ENCODE results near the gene ACSF2.

The ACSF2 gene

GRCh38 chr17:50452630-50453300, 26.7 kb downstream of the ACSF2 start:
- no peaks in the 10 kb centered on the region for H3K27me3 ChIP-seq (ENCODE audit: insufficient read depth, low read length)
- H3K9me3 ChIP-seq (ENCODE audit: low read length) = no peaks in the 10 kb centered on the region
- H3K4me1 ChIP-seq (ENCODE audit: insufficient read depth, low read length) = no peaks in the 10 kb centered on the region
- no peak overlapping the region for H2AFZ ChIP-seq (ENCODE audit: low read depth, low read length)
- no peaks in the 10 kb centered on the region for H3K36me3 ChIP-seq (ENCODE audit: insufficient read depth, low read length)
- no peak overlapping the region for H3K4me3 ChIP-seq (ENCODE audit: low read length)

- Histone ChIP-seq H3K36me3 (ENCODE audit: insufficient read depth, low read length) (no peaks in the 10 kb centered on the region), H3K4me3 (ENCODE audit: low read length) (no peak overlapping the region), H3K4me1 (ENCODE audit: insufficient read depth, low read length) (no peaks in the 10 kb centered on the region), H2AFZ (ENCODE audit: low read depth, low read length) (no peak overlapping the region), H3K9me3 (ENCODE audit: low read length) (no peaks in the 10 kb centered on the region), H3K27me3 (ENCODE audit: insufficient read depth, low read length) (no peaks in the 10 kb centered on the region)
These were observed 27.9 kb downstream of the ACSF2 start for GRCh38 chr17:50453901-50454300.

GRCh38 chr17:50457621-50458020, 31.6 kb downstream of the ACSF2 start:
- Histone ChIP-seq H3K36me3 (ENCODE audit: insufficient read depth, low read length) (no peaks in the 10 kb centered on the region), H3K9me3 (ENCODE audit: low read length) (no peaks in the 10 kb centered on the region), H3K4me3 (ENCODE audit: low read length) (no peak overlapping the region), H3K27me3 (ENCODE audit: insufficient read depth, low read length) (peaks cover 2% of the 10 kb centered on the region), H2AFZ (ENCODE audit: low read depth, low read length) (no peak overlapping the region), H3K4me1 (ENCODE audit: insufficient read depth, low read length) (no peaks in the 10 kb centered on the region)

GRCh38 chr17:50458270-50458669, 32.3 kb downstream of the ACSF2 start:
- no peaks in the 10 kb centered on the region for H3K36me3 ChIP-seq (ENCODE audit: insufficient read depth, low read length)
- no peaks in the 10 kb centered on the region for H3K4me1 ChIP-seq (ENCODE audit: insufficient read depth, low read length)
- H2AFZ ChIP-seq (ENCODE audit: low read depth, low read length) = no peak overlapping the region
- H3K27me3 ChIP-seq (ENCODE audit: insufficient read depth, low read length) = peaks cover 2% of the 10 kb centered on the region
- no peaks in the 10 kb centered on the region for H3K9me3 ChIP-seq (ENCODE audit: low read length)
- no peak overlapping the region for H3K4me3 ChIP-seq (ENCODE audit: low read length)

- no peak overlapping the region for H2AFZ ChIP-seq (ENCODE audit: low read depth, low read length)
- H3K36me3 ChIP-seq (ENCODE audit: insufficient read depth, low read length) = no peaks in the 10 kb centered on the region
- no peak overlapping the region for H3K4me3 ChIP-seq (ENCODE audit: low read length)
- H3K4me1 ChIP-seq (ENCODE audit: insufficient read depth, low read length) = no peaks in the 10 kb centered on the region
- H3K27me3 ChIP-seq (ENCODE audit: insufficient read depth, low read length) = peaks cover 2% of the 10 kb centered on the region
- H3K9me3 ChIP-seq (ENCODE audit: low read length) = no peaks in the 10 kb centered on the region
These were observed 33.0 kb downstream of the ACSF2 start for GRCh38 chr17:50458701-50459676.

- Histone ChIP-seq H3K4me1 (ENCODE audit: insufficient read depth, low read length) (no peaks in the 10 kb centered on the region), H3K9me3 (ENCODE audit: low read length) (no peaks in the 10 kb centered on the region), H2AFZ (ENCODE audit: low read depth, low read length) (no peak overlapping the region), H3K4me3 (ENCODE audit: low read length) (no peak overlapping the region), H3K27me3 (ENCODE audit: insufficient read depth, low read length) (peaks cover 2% of the 10 kb centered on the region), H3K36me3 (ENCODE audit: insufficient read depth, low read length) (no peaks in the 10 kb centered on the region)
These were observed 33.7 kb downstream of the ACSF2 start for GRCh38 chr17:50459756-50460155.

GRCh38 chr17:50460831-50461526, 35.0 kb downstream of the ACSF2 start:
- no peaks in the 10 kb centered on the region for H3K36me3 ChIP-seq (ENCODE audit: insufficient read depth, low read length)
- H3K4me3 ChIP-seq (ENCODE audit: low read length) = no peak overlapping the region
- H2AFZ ChIP-seq (ENCODE audit: low read depth, low read length) = no peak overlapping the region
- no peaks in the 10 kb centered on the region for H3K4me1 ChIP-seq (ENCODE audit: insufficient read depth, low read length)
- peaks cover 2% of the 10 kb centered on the region for H3K27me3 ChIP-seq (ENCODE audit: insufficient read depth, low read length)
- H3K9me3 ChIP-seq (ENCODE audit: low read length) = no peaks in the 10 kb centered on the region

- no peak overlapping the region for H2AFZ ChIP-seq (ENCODE audit: low read depth, low read length)
These were observed 35.6 kb downstream of the ACSF2 start for GRCh38 chr17:50461550-50462132.

GRCh38 chr17:50462446-50462845, 36.4 kb downstream of the ACSF2 start:
- H3K36me3 ChIP-seq (ENCODE audit: insufficient read depth, low read length) = no peaks in the 10 kb centered on the region
- no peaks in the 10 kb centered on the region for H3K9me3 ChIP-seq (ENCODE audit: low read length)
- no peak overlapping the region for H2AFZ ChIP-seq (ENCODE audit: low read depth, low read length)
- H3K4me1 ChIP-seq (ENCODE audit: insufficient read depth, low read length) = no peaks in the 10 kb centered on the region
- H3K4me3 ChIP-seq (ENCODE audit: low read length) = no peak overlapping the region
- peaks cover 11% of the 10 kb centered on the region for H3K27me3 ChIP-seq (ENCODE audit: insufficient read depth, low read length)

More at GRCh38 chr17:50461550-50462132, 35.6 kb downstream of the ACSF2 start:
- no peaks in the 10 kb centered on the region for H3K36me3 ChIP-seq (ENCODE audit: insufficient read depth, low read length)
- H3K27me3 ChIP-seq (ENCODE audit: insufficient read depth, low read length) = peaks cover 5% of the 10 kb centered on the region
- H3K9me3 ChIP-seq (ENCODE audit: low read length) = no peaks in the 10 kb centered on the region
- H3K4me1 ChIP-seq (ENCODE audit: insufficient read depth, low read length) = no peaks in the 10 kb centered on the region
- H3K4me3 ChIP-seq (ENCODE audit: low read length) = no peak overlapping the region

- Histone ChIP-seq H3K4me1 (ENCODE audit: insufficient read depth, low read length) (no peaks in the 10 kb centered on the region), H3K4me3 (ENCODE audit: low read length) (no peak overlapping the region), H3K36me3 (ENCODE audit: insufficient read depth, low read length) (no peaks in the 10 kb centered on the region), H2AFZ (ENCODE audit: low read depth, low read length) (no peak overlapping the region), H3K9me3 (ENCODE audit: low read length) (peaks cover 7% of the 10 kb centered on the region), H3K27me3 (ENCODE audit: insufficient read depth, low read length) (peaks cover 21% of the 10 kb centered on the region)
These were observed 38.1 kb downstream of the ACSF2 start for GRCh38 chr17:50464121-50464520.

GRCh38 chr17:50464736-50465135, 38.7 kb downstream of the ACSF2 start:
- Histone ChIP-seq H3K4me1 (ENCODE audit: insufficient read depth, low read length) (no peaks in the 10 kb centered on the region), H3K9me3 (ENCODE audit: low read length) (peaks cover 7% of the 10 kb centered on the region), H3K36me3 (ENCODE audit: insufficient read depth, low read length) (no peaks in the 10 kb centered on the region), H3K27me3 (ENCODE audit: insufficient read depth, low read length) (peaks cover 26% of the 10 kb centered on the region), H2AFZ (ENCODE audit: low read depth, low read length) (no peak overlapping the region), H3K4me3 (ENCODE audit: low read length) (no peak overlapping the region)

GRCh38 chr17:50465171-50465570, 39.2 kb downstream of the ACSF2 start:
- H3K36me3 ChIP-seq (ENCODE audit: insufficient read depth, low read length) = no peaks in the 10 kb centered on the region
- H3K4me1 ChIP-seq (ENCODE audit: insufficient read depth, low read length) = no peaks in the 10 kb centered on the region
- H3K27me3 ChIP-seq (ENCODE audit: insufficient read depth, low read length) = peaks cover 29% of the 10 kb centered on the region
- H3K4me3 ChIP-seq (ENCODE audit: low read length) = no peak overlapping the region
- H2AFZ ChIP-seq (ENCODE audit: low read depth, low read length) = no peak overlapping the region
- peaks cover 7% of the 10 kb centered on the region for H3K9me3 ChIP-seq (ENCODE audit: low read length)
